H1 (cell line): ENCODE measurements around the gene PIEZO1. TPM values are rescaled to one million over a fixed set of nuclear protein-coding genes. Genes with fewer than 3 reads are reported as not detected.
A peak's percentile ranks its signal among the peaks of the same experiment; 100 is the strongest.

Experiments used
- CTCF ChIA-PET: fragments of 300-600 bp; sonication (Branson Sonifier 250); formaldehyde crosslinking; loops from one replicate; lab custom pipeline; 2021; ENCODE audit not compliant: partially characterized antibody; lab: Charles Lee
- POLR2A ChIA-PET: fragments of 300-600 bp; sonication (Branson Sonifier 250); formaldehyde crosslinking; loops from one replicate; lab custom pipeline; 2021; ENCODE audit warnings: inconsistent platforms; ENCODE audit not compliant: partially characterized antibody; lab: Charles Lee
- DNase-seq, 2 experiments: peaks; one replicate each; pipeline versions ENCODE4 v3.0.0 to v3.0.0-alpha.2; 2010 to 2022; ENCODE audit warnings: low spot score in 2 of 2, low read depth in 1 of 2, mixed read lengths in 1 of 2
- FAIRE-seq: peaks from 2 replicates; lab custom pipeline; 2011; peaks lifted over from hg19 to GRCh38; lab: Jason Lieb, UNC
- H2AFZ ChIP-seq: 2 replicates; pipeline ENCODE4 v1.8.1; 2012; ENCODE audit warnings: low read length, inconsistent platforms
- H2AK5ac ChIP-seq: 2 replicates; pipeline ENCODE4 v1.6.1; 2013; ENCODE audit warnings: low read depth, low read length
- H2BK120ac ChIP-seq: replicated peaks from 2 replicates; pipeline ENCODE3; 2013; ENCODE audit warnings: low read depth, low read length, inconsistent platforms
- H2BK12ac ChIP-seq: 2 replicates; pipeline ENCODE4 v1.6.1; 2013; ENCODE audit warnings: low read depth, low read length
- H2BK15ac ChIP-seq: 2 replicates; pipeline ENCODE4 v1.6.1; 2013; ENCODE audit warnings: low read length
- H2BK20ac ChIP-seq: 2 replicates; pipeline ENCODE4 v1.6.1; 2013; ENCODE audit warnings: low read length
- H2BK5ac ChIP-seq: 2 replicates; pipeline ENCODE4 v1.6.1; 2013; ENCODE audit warnings: low read depth, low read length
- H3K14ac ChIP-seq: 2 replicates; pipeline ENCODE4 v1.6.1; 2013; ENCODE audit warnings: inconsistent platforms; ENCODE audit not compliant: insufficient read length
- H3K18ac ChIP-seq: 2 replicates; pipeline ENCODE4 v1.6.1; 2013; ENCODE audit warnings: low read length; ENCODE audit errors: extremely low read depth
- H3K23ac ChIP-seq: 2 replicates; pipeline ENCODE4 v1.6.1; 2013; ENCODE audit warnings: inconsistent platforms; ENCODE audit not compliant: insufficient read length
- H3K23me2 ChIP-seq: 2 replicates; pipeline ENCODE4 v1.6.1; 2013; ENCODE audit warnings: low read depth, low read length
- H3K27ac ChIP-seq: 2 replicates; pipeline ENCODE4 v1.6.1; 2011; ENCODE audit warnings: low read depth, low read length, inconsistent platforms
- H3K27me3 ChIP-seq, 4 experiments: replicated peaks in 1 of 4; 1 replicate in 1 of 4; 2 replicates in 3 of 4; pipeline versions ENCODE4 v1.6.1 to v1.8.1; 2011 to 2013; ENCODE audit warnings: low read length in 3 of 4, mild to moderate bottlenecking in 3 of 4, inconsistent platforms in 2 of 4, mixed read lengths in 2 of 4, moderate library complexity in 1 of 4; ENCODE audit not compliant: control insufficient read depth in 3 of 4, insufficient read depth in 3 of 4; ENCODE audit errors: extremely low read depth in 1 of 4
- H3K36me3 ChIP-seq, 4 experiments: 2 replicates each; pipeline versions ENCODE4 v1.6.1 to v1.8.1; 2011 to 2013; ENCODE audit warnings: mild to moderate bottlenecking in 4 of 4, low read length in 3 of 4, moderate library complexity in 2 of 4, control low read depth in 1 of 4, inconsistent platforms in 1 of 4; ENCODE audit not compliant: insufficient read depth in 4 of 4, control insufficient read depth in 2 of 4
- H3K4ac ChIP-seq: replicated peaks from 2 replicates; pipeline ENCODE3; 2013; ENCODE audit warnings: low read length, low read depth, mixed read lengths, inconsistent platforms; ENCODE audit not compliant: insufficient read length
- H3K4me1 ChIP-seq, 4 experiments: replicated peaks in 1 of 4; 1 replicate in 1 of 4; 2 replicates in 3 of 4; pipeline versions ENCODE4 v1.6.1 to v1.8.1; 2011 to 2013; ENCODE audit warnings: low read length in 3 of 4, inconsistent platforms in 2 of 4, mixed read lengths in 1 of 4; ENCODE audit not compliant: insufficient read depth in 4 of 4, control insufficient read depth in 3 of 4
- H3K4me2 ChIP-seq, 2 experiments: 2 replicates each; pipeline versions ENCODE4 v1.6.1 to v1.8.1; 2011 to 2013; ENCODE audit warnings: low read depth in 2 of 2, low read length in 2 of 2, control low read depth in 1 of 2, inconsistent platforms in 1 of 2, mild to moderate bottlenecking in 1 of 2; ENCODE audit not compliant: insufficient read depth in 1 of 2
- H3K4me3 ChIP-seq, 4 experiments: fragments of 200-600, 300-600 bp in 1 of 4; sonication (generic), shearing (Covaris generic), sonication (Bioruptor Twin) in 1 of 4; 2 replicates each; pipeline versions ENCODE4 v1.5.1 to v1.8.1; 2011 to 2016; ENCODE audit warnings: low read length in 4 of 4, low read depth in 3 of 4, control low read depth in 2 of 4, inconsistent platforms in 2 of 4, mild to moderate bottlenecking in 2 of 4, mixed read lengths in 1 of 4, moderate library complexity in 1 of 4; ENCODE audit not compliant: insufficient read depth in 2 of 4; ENCODE audit errors: extremely low read depth in 1 of 4
- H3K56ac ChIP-seq: replicated peaks from 2 replicates; pipeline ENCODE3; 2013; ENCODE audit warnings: low read depth, mild to moderate bottlenecking, mixed read lengths, low read length, inconsistent platforms; ENCODE audit not compliant: insufficient read length
- H3K79me1 ChIP-seq: 2 replicates; pipeline ENCODE4 v1.6.1; 2013; ENCODE audit warnings: low read depth, low read length, control low read depth
- H3K79me2 ChIP-seq, 2 experiments: 2 replicates each; pipeline versions ENCODE4 v1.6.1 to v1.8.1; 2012 to 2013; ENCODE audit warnings: low read length in 2 of 2, mild to moderate bottlenecking in 2 of 2, inconsistent platforms in 1 of 2; ENCODE audit not compliant: insufficient read depth in 2 of 2, control insufficient read depth in 1 of 2
- H3K9ac ChIP-seq, 4 experiments: replicated peaks in 1 of 4; 1 replicate in 1 of 4; 2 replicates in 3 of 4; pipeline versions ENCODE4 v1.6.1 to v1.8.1; 2011 to 2013; ENCODE audit warnings: low read depth in 3 of 4, low read length in 3 of 4, control low read depth in 2 of 4, mild to moderate bottlenecking in 2 of 4, moderate library complexity in 2 of 4, inconsistent platforms in 1 of 4; ENCODE audit errors: extremely low read depth in 1 of 4
- H3K9me3 ChIP-seq, 2 experiments: 2 replicates each; pipeline versions ENCODE4 v1.6.1 to v1.8.1; 2012 to 2013; ENCODE audit warnings: mild to moderate bottlenecking in 2 of 2, moderate library complexity in 2 of 2, control low read depth in 1 of 2, inconsistent platforms in 1 of 2, low read depth in 1 of 2, low read length in 1 of 2, mixed read lengths in 1 of 2; ENCODE audit not compliant: insufficient read depth in 2 of 2
- H4K20me1 ChIP-seq, 2 experiments: replicated peaks in 1 of 2; 2 replicates each; pipeline versions ENCODE3 to v1.8.1; 2011 to 2013; ENCODE audit warnings: inconsistent platforms in 2 of 2, low read length in 2 of 2, mild to moderate bottlenecking in 1 of 2; ENCODE audit not compliant: insufficient read depth in 2 of 2, control insufficient read depth in 1 of 2
- H4K5ac ChIP-seq: 2 replicates; pipeline ENCODE4 v1.6.1; 2013; ENCODE audit warnings: low read length, low read depth, mixed read lengths, inconsistent platforms; ENCODE audit not compliant: insufficient read length
- H4K8ac ChIP-seq: 2 replicates; pipeline ENCODE4 v1.8.0; 2013; ENCODE audit warnings: mild to moderate bottlenecking, moderate library complexity, low read length, inconsistent platforms; ENCODE audit not compliant: insufficient read depth; ENCODE audit errors: extremely low read depth
- H4K91ac ChIP-seq: replicated peaks from 2 replicates; pipeline ENCODE3; 2013; ENCODE audit warnings: low read length, mixed read lengths, inconsistent platforms; ENCODE audit not compliant: insufficient read length
- RNF2 ChIP-seq: fragments of 200-900, 300-1000 bp; sonication (generic); IDR thresholded peaks from 2 replicates; pipeline ENCODE4 v1.7.1; 2016; ENCODE audit warnings: borderline replicate concordance, low read depth, mild to moderate bottlenecking, antibody characterized with exemption, low read length; ENCODE audit not compliant: poor library complexity, severe bottlenecking; ENCODE audit errors: missing control alignments
- ZNF274 ChIP-seq: IDR thresholded peaks from 2 replicates; pipeline ENCODE4 v1.7.0; 2012; ENCODE audit warnings: low read length, borderline replicate concordance; ENCODE audit errors: extremely low read depth
- WGBS, 2 experiments: shearing (Covaris generic) in 1 of 2; methylation state at CpG; one replicate each; pipeline versions ENCODE4 v1.1.6 to v1.1.7; 2013 to 2015; ENCODE audit warnings: low lambda C conversion rate in 2 of 2, mixed read lengths in 2 of 2, inconsistent platforms in 1 of 2, low coverage in 1 of 2, missing lambda C conversion rate in 1 of 2; ENCODE audit not compliant: insufficient replicate concordance in 2 of 2, insufficient coverage in 1 of 2, insufficient read length in 1 of 2; ENCODE audit errors: extremely low coverage in 1 of 2, missing lambda C conversion rate in 1 of 2; 5-methylcytosine and 5-hydroxymethylcytosine counted together
- polyA plus RNA-seq, 7 experiments: library from polyadenylated mRNA; depleted of rRNA in 3 of 7; stranded (reverse) in 5 of 7; unstranded in 2 of 7; fragments of >200 nt in 5 of 7; fragments of 200-250 nt in 2 of 7; gene quantifications; 1 replicate in 5 of 7; 2 replicates in 1 of 7; 4 replicates in 1 of 7; pipeline versions ENCODE4 v1.2.1 to v1.2.3, GENCODE V29; 2011 to 2013; ENCODE audit warnings: missing spikeins in 2 of 7, mixed read lengths in 2 of 7
- total RNA-seq: library from RNA; stranded (reverse); fragmentation: NEBNext Ultra II Directional; extraction: Animal tissue kit (Norgen Biotek cat#: 25700); gene quantifications from 2 replicates; pipeline ENCODE4 v1.2.1, GENCODE V29; 2021

Gene PIEZO1
- total and polyA plus RNA-seq, 2 of the 8 experiments (the other 6 are each of a cell fraction or from before 2014, with no cell fraction given) = 42.3 to 67.5 TPM

- FAIRE-seq = no peak
- Histone ChIP-seq H2BK120ac (no peak overlapping the region), H2BK5ac (peak overlapping the region; percentile 18; the same call in 1 of the 2 replicates), H3K14ac (no peak overlapping the region), H3K4ac (no peak overlapping the region), H3K4me3 (no peak overlapping the region), H2AFZ (no peak overlapping the region), H3K27ac (no peak overlapping the region), H3K4me2 (no peak overlapping the region), H4K8ac (peak overlapping the region; percentile 43; the same call in 1 of the 2 replicates), H3K79me2 (no peaks in the 10 kb centered on the region; a peak in 1 of 4 replicates), H3K56ac (no peak overlapping the region), H4K20me1 (peaks cover 0 to 2% of the 10 kb centered on the region in 2 experiments), H4K91ac (no peak overlapping the region), H3K23ac (no peak overlapping the region), H4K5ac (no peak overlapping the region), H2BK15ac (no peak overlapping the region), H3K27me3 (no peaks in the 10 kb centered on the region), H3K9ac (no peak overlapping the region), H3K23me2 (no peaks in the 10 kb centered on the region), H2BK12ac (no peak overlapping the region), H3K9me3 (no peaks in the 10 kb centered on the region), H3K36me3 (no peaks in the 10 kb centered on the region), H2BK20ac (no peak overlapping the region), H3K79me1 (peaks cover 2% of the 10 kb centered on the region; the same call in 1 of the 2 replicates), H3K4me1 (peaks cover 0 to 20% (median 7%) of the 10 kb centered on the region in 4 experiments; a peak in 4 of 7 replicates), H3K18ac (no peak overlapping the region; the same call in 1 of the 2 replicates), H2AK5ac (no peak overlapping the region)
- POLR2A ChIA-PET = interaction anchor here (1.0 to 2.9 kb wide), 3 partner anchors 10 to 54 kb away, joined by 4 to 13 read pairs (median 4); partner anchors contain the start of gene APRT
- no peak for DNase-seq
- no peak for TF ChIP-seq RNF2
- no peak for TF ChIP-seq ZNF274
- WGBS, 2 experiments = 89% methylated on average over 20 of the region's 23 CpGs; no CpG with 5 or more reads in 1 of the 2 experiments
- CTCF ChIA-PET = interaction anchor here (1.1 to 25.0 kb wide), 7 partner anchors 10 to 53 kb away, joined by 3 to 251 read pairs (median 15); no protein-coding TSS in a partner anchor
These were observed 29.1 kb downstream of the PIEZO1 start for GRCh38 chr16:88755745-88756443.
